GM12864 (cell line): ENCODE results near the gene LSG1.
A peak's percentile ranks its signal among the peaks of the same experiment; 100 is the strongest.

Experiments used
- DNase-seq: peaks from one replicate; pipeline ENCODE4 v3.0.0-alpha.2; 2011; ENCODE audit warnings: low read depth
- H3K4me3 ChIP-seq: 2 replicates; pipeline ENCODE4 v1.5.1; 2011; ENCODE audit warnings: mild to moderate bottlenecking, low read depth, low read length, control low read depth
- TF ChIP-seq, protein P1 (sequence below): IDR thresholded peaks from 2 replicates; pipeline ENCODE4 v1.5.1; 2011; ENCODE audit warnings: low read depth, mild to moderate bottlenecking, moderate library complexity, low read length, control low read depth, inconsistent platforms; ENCODE audit errors: missing control alignments

The LSG1 gene

DNA sequence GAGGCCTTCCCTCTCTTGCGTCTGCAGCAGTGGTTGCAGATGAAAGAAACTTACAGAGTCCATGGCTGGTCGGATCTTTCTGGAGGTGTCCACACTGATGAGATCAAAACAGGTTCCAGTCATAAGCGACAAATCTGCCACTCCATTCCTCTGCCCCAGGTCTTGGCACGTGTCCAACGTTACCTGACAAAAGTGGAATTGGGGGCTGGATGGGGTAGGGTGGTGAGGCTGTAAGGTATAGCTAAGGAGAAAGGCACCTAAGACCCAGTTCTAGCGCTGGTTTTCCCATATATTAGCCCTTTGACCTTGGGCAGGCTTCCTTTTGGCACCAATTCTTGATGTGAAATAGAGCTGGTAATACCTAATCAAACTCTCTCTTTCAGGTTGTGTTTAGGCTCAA lies 24.7 kb upstream of the LSG1 start:
- no peak for DNase-seq
- TF ChIP-seq, protein P1, sequence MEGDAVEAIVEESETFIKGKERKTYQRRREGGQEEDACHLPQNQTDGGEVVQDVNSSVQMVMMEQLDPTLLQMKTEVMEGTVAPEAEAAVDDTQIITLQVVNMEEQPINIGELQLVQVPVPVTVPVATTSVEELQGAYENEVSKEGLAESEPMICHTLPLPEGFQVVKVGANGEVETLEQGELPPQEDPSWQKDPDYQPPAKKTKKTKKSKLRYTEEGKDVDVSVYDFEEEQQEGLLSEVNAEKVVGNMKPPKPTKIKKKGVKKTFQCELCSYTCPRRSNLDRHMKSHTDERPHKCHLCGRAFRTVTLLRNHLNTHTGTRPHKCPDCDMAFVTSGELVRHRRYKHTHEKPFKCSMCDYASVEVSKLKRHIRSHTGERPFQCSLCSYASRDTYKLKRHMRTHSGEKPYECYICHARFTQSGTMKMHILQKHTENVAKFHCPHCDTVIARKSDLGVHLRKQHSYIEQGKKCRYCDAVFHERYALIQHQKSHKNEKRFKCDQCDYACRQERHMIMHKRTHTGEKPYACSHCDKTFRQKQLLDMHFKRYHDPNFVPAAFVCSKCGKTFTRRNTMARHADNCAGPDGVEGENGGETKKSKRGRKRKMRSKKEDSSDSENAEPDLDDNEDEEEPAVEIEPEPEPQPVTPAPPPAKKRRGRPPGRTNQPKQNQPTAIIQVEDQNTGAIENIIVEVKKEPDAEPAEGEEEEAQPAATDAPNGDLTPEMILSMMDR, result no peak
- no peak overlapping the region for H3K4me3 ChIP-seq

DNA sequence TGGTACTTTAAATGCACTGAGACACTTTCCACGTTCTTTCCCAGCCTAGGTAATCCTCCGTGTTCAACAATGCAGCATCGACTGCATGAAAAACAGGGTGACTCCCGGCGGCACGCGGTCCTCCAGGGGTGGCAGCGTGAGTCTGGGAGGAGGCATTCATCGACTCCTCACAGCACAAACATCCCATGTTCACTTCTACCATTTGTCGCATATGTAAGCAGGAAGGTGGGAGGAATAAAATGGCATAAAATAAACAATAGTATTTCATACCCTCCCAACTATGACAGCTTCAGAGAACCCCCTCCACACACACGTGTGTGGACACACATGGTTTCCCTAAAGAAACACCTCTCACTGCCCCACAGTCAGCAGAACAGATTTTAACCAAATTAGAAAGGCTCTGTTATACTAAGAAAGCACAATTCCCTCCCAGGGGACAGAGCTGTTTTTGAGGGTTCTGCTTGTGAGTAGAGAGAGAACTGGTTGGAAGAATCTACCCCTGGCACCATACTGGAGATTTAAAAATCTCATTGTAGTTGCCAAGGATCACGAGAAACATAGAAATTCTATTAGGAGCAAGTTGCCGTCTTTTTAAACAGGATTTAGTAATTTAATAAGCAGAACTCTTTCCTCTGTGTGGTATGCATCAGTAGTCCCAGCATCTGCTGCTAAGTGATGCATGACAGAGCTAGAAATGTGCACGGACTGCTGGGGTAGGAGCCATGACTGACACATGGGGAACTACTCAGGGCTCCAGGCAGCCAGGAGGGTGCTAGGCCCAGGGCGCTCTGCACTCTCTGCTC lies 19.7 kb upstream of the LSG1 start:
- H3K4me3 ChIP-seq, result no peak overlapping the region
- TF ChIP-seq, protein P1, result no peak
- DNase-seq, result peak; percentile 78

DNA sequence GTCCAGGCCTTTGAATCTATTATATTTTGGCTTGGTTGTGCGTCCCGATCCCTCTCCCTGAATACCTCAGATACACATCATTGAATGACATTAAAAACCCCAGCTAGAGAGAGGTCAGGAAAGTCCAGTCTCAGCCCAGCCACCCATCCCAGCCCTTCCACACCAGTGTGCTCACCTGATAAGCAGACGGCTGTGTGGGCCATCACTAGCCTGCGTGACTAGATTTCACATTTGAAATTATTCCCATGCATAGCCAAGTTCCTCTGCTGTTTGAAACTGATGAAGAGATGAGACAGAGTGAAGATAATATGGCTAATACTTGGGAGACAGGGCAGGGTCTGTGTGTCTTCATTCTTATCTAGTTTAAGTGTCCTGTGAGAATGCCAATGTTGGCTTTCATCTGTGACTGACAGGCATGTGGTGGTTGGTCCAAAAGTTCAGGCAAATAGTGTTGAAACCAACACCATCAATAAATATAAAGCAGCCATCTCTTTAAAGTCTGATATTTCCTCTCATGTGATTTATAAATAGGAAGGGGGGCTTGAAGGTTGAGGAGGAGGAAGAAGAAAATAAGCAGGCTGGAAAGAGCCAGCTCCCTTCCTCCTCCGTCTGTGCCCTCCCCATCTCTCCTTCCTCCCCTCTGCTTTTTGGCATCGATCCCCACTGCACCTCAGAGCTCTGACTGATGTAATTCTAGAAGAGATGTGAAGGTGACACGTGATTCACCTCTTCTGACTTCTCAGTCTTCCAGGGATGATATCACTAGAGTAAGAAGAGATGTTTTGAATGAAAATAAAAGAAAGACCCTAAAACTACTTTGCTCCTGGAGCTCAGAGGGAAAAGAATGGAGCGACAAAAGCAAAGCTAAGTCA lies 18.7 kb upstream of the LSG1 start:
- H3K4me3 ChIP-seq, result no peak overlapping the region
- DNase-seq, result no peak
- TF ChIP-seq, protein P1, result no peak

DNA sequence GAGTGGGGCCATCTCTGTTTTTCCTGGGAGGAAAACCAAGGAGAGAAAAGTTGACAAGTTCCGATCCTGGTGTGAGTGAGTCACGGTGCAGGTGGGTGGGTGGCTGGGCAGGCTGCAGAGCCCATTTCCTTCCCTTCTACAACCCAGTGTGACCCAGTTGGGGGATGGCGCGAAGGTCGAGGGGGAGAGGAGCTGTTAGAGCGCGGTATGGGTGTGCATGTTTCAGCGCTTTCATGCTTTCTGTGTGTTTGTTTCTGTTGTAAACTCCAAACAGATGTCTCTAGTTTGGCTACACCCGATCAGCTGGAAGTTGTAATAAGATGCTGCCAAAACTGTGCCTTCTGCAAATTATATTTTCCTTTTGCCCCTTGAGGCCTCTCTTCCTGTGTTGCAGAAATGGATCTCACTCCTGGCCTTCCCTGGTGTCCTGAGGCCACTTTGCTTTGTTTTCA lies 17.5 kb upstream of the LSG1 start:
- DNase-seq, result no peak
- TF ChIP-seq, protein P1, result no peak
- H3K4me3 ChIP-seq, result peak overlapping the region; percentile 33

DNA sequence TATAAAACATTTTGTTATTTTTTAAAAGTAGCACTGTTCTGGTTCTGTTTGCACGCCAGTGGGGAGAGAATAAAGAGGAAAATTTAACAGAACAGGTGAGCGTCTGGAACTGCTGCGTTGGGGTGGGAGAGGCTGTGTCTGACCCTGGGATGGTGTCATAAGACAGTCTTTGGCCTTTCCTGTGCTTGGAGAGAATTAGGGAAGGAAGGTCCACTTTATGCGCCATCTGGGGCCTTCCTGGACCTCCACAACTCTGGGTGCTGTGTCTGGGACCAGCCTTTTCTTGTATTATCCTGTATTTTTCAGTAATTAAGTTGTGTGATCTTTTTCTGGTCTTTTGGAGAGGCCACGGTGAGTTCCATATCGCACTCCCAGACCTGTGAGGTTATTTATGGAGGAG lies 17.0 kb upstream of the LSG1 start:
- H3K4me3 ChIP-seq, result peak overlapping the region; percentile 33; the same call in 1 of the 2 replicates
- TF ChIP-seq, protein P1, result no peak
- DNase-seq, result no peak

DNA sequence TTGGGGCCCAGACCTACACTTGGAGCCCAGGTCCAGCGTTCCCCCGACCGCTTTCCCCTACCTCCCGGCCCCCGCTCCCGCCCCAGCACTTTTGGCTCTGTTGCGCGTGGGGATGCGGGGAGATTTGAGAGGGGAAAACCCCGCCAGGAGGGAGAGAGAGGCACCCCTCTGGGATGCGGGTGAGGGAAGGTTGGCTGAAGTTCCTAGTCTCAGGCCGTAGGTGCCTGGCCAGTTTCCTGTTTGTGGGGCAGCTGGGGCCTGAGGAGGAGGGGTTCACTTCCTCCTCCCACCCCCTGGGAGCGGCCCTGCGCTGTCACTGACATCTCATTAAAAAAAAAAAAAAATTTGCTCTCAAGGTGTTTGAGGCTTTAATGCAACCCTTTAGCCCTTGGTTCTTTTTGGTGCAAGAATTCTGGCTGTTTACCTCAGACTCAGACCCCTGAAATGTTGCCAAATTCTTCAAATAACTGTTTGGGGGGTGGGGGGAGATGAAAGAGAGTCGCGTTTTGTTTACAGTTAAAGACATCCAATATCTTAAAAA lies 16.3 kb upstream of the LSG1 start:
- TF ChIP-seq, protein P1, result no peak
- peak overlapping the region; percentile 61 for H3K4me3 ChIP-seq
- DNase-seq, result no peak
